Endodermal cell (in vitro differentiated cells): ENCODE data around the gene RRH. TPM values are rescaled to one million over a fixed set of nuclear protein-coding genes. Genes with fewer than 3 reads are reported as not detected.

Experiments
- DNase-seq: peaks from one replicate; pipeline ENCODE4 v3.0.0-alpha.2; 2017
- H3K27ac ChIP-seq: 2 replicates; pipeline ENCODE4 v1.5.1; 2013; ENCODE audit warnings: mild to moderate bottlenecking, low read depth, low read length, moderate library complexity
- H3K27me3 ChIP-seq: 2 replicates; pipeline ENCODE4 v1.6.1; 2013; ENCODE audit warnings: mild to moderate bottlenecking, low read length, moderate library complexity; ENCODE audit not compliant: insufficient read depth, control insufficient read depth, poor library complexity, severe bottlenecking
- H3K36me3 ChIP-seq: 2 replicates; pipeline ENCODE4 v1.7.0; 2013; ENCODE audit warnings: mild to moderate bottlenecking, low read length, moderate library complexity; ENCODE audit not compliant: control insufficient read depth, insufficient read depth
- H3K4me1 ChIP-seq: one replicate; pipeline ENCODE4 v1.7.0; 2013; ENCODE audit warnings: low read length; ENCODE audit not compliant: control insufficient read depth, insufficient read depth
- H3K4me3 ChIP-seq: 2 replicates; pipeline ENCODE4 v1.5.1; 2013; ENCODE audit warnings: mild to moderate bottlenecking, low read length, moderate library complexity
- H3K9ac ChIP-seq: 2 replicates; pipeline ENCODE4 v1.6.1; 2013; ENCODE audit warnings: mild to moderate bottlenecking, low read length, moderate library complexity; ENCODE audit not compliant: poor library complexity, severe bottlenecking; ENCODE audit errors: extremely low read depth
- H3K9me3 ChIP-seq: 2 replicates; pipeline ENCODE4 v1.6.1; 2013; ENCODE audit warnings: mild to moderate bottlenecking, low read length, moderate library complexity; ENCODE audit not compliant: control insufficient read depth
- H3K27ac Mint-ChIP-seq: 2 replicates; pipeline ENCODE4 v1.8.0; 2020; ENCODE audit warnings: mixed read lengths
- H3K27me3 Mint-ChIP-seq: 2 replicates; pipeline ENCODE4 v1.8.0; 2021; ENCODE audit warnings: mild to moderate bottlenecking, mixed read lengths; ENCODE audit not compliant: insufficient read depth
- H3K36me3 Mint-ChIP-seq: 2 replicates; pipeline ENCODE4 v1.8.0; 2020; ENCODE audit warnings: low read depth, mixed read lengths
- H3K4me1 Mint-ChIP-seq: 2 replicates; pipeline ENCODE4 v1.8.0; 2020; ENCODE audit warnings: mixed read lengths
- H3K4me3 Mint-ChIP-seq: 2 replicates; pipeline ENCODE4 v1.8.0; 2020; ENCODE audit warnings: mild to moderate bottlenecking, moderate library complexity, mixed read lengths
- H3K9me3 Mint-ChIP-seq: 2 replicates; pipeline ENCODE4 v1.8.0; 2020; ENCODE audit warnings: mild to moderate bottlenecking, mixed read lengths
- CTCF ChIP-seq: fragments of 200-600 bp; sonication (generic); conservative IDR thresholded peaks from 2 replicates; pipeline ENCODE4 v1.5.0; 2021; ENCODE audit warnings: antibody characterized with exemption, mild to moderate bottlenecking
- WGBS, 2 experiments: methylation state at CpG; one replicate each; pipeline versions ENCODE4 v1.1.5 to v1.1.7; 2013; ENCODE audit warnings: missing lambda C conversion rate in 2 of 2, mixed read lengths in 1 of 2; ENCODE audit not compliant: insufficient coverage in 1 of 2, insufficient read length in 1 of 2; 5-methylcytosine and 5-hydroxymethylcytosine counted together
- total RNA-seq, 2 donors: library from RNA; stranded (reverse); fragmentation: NEBNext Ultra II Directional in 1 of 2; extraction: Animal tissue kit (Norgen Biotek cat#: 25700) in 1 of 2; gene quantifications; 2 replicates in 1 of 2; 3 replicates in 1 of 2; pipeline ENCODE4 v1.2.1, GENCODE V29; 2021

The RRH gene
- total RNA-seq, 2 donors from 2014 or later = 0.18 TPM; not detected in 1

- peak overlapping the region; percentile 73 for H3K27ac ChIP-seq
These were observed 11.7 kb upstream of the RRH start for GRCh38 chr4:109816082-109816442.

GRCh38 chr4:109816894-109817293 lies 10.9 kb upstream of the RRH start:
- Histone ChIP-seq H3K9me3 (no peaks in the 10 kb centered on the region), H3K27me3 (no peaks in the 10 kb centered on the region), H3K4me3 (peak overlapping the region; percentile 97), H3K27ac (no peak overlapping the region), H3K36me3 (peaks cover 46% of the 10 kb centered on the region), H3K4me1 (no peaks in the 10 kb centered on the region), H3K9ac (peak overlapping the region; percentile 92)
- peak overlapping the region; percentile 97 for H3K4me3 Mint-ChIP-seq
- WGBS, 2 experiments = 82 to 86% methylated on average over 1 of the region's 1 CpG
- H3K4me1 Mint-ChIP-seq = peaks cover 27% of the 10 kb centered on the region
- no peak for DNase-seq
- H3K9me3 Mint-ChIP-seq = no peaks in the 10 kb centered on the region
- peak overlapping the region; percentile 99 for H3K27ac Mint-ChIP-seq
- H3K36me3 Mint-ChIP-seq = peaks cover 47% of the 10 kb centered on the region
- no peak for TF ChIP-seq CTCF
- H3K27me3 Mint-ChIP-seq = no peaks in the 10 kb centered on the region

More at GRCh38 chr4:109816082-109816442, 11.7 kb upstream of the RRH start:
- no peak for DNase-seq
- no peaks in the 10 kb centered on the region for H3K9me3 Mint-ChIP-seq
- Histone ChIP-seq H3K9ac (peak overlapping the region; percentile 92), H3K4me3 (peak overlapping the region; percentile 97), H3K36me3 (peaks cover 37% of the 10 kb centered on the region), H3K9me3 (no peaks in the 10 kb centered on the region), H3K27me3 (no peaks in the 10 kb centered on the region), H3K4me1 (no peaks in the 10 kb centered on the region)
- no peaks in the 10 kb centered on the region for H3K27me3 Mint-ChIP-seq
- H3K27ac Mint-ChIP-seq = peak overlapping the region; percentile 99
- 0% methylated on average over 5 to 19 of the region's 19 CpGs for WGBS, 2 experiments
- TF ChIP-seq CTCF = no peak
- peaks cover 27% of the 10 kb centered on the region for H3K4me1 Mint-ChIP-seq
- peaks cover 38% of the 10 kb centered on the region for H3K36me3 Mint-ChIP-seq
- H3K4me3 Mint-ChIP-seq = peak overlapping the region; percentile 97

GRCh38 chr4:109818268-109818667 lies 9.5 kb upstream of the RRH start:
- Histone ChIP-seq H3K9me3 (no peaks in the 10 kb centered on the region), H3K4me3 (no peak overlapping the region), H3K4me1 (no peaks in the 10 kb centered on the region), H3K27me3 (no peaks in the 10 kb centered on the region), H3K36me3 (peaks cover 59% of the 10 kb centered on the region), H3K27ac (no peak overlapping the region), H3K9ac (no peak overlapping the region)
- Mint-ChIP-seq H3K27ac (no peak overlapping the region), H3K36me3 (peaks cover 56% of the 10 kb centered on the region), H3K4me3 (no peak overlapping the region), H3K9me3 (no peaks in the 10 kb centered on the region), H3K4me1 (peaks cover 27% of the 10 kb centered on the region), H3K27me3 (no peaks in the 10 kb centered on the region)
- 97% methylated on average over 4 of the region's 4 CpGs; no CpG with 5 or more reads in 1 of the 2 experiments for WGBS, 2 experiments
- DNase-seq = no peak
- no peak for TF ChIP-seq CTCF
